IMR-90 (cell line): ENCODE results near the gene WIPF1. TPM values are rescaled to one million over a fixed set of nuclear protein-coding genes. Genes with fewer than 3 reads are reported as not detected.

Source experiments
- ATAC-seq: fragments of 200-7000 bp; cut with Tn5 transposase; 2 replicates; pipeline ENCODE4 v1.9.1; 2020; ENCODE audit warnings: low read depth, mild to moderate bottlenecking, moderate library complexity
- BruUV-seq: library from RNA; stranded (reverse); fragments of 400-500 nt; replicated peaks from 2 replicates; lab custom pipeline; 2021; lab: Mats Ljungman, UMichigan
- CTCF ChIA-PET: fragments of 300-600 bp; formaldehyde crosslinking; extraction: SDS; loops from one replicate; lab custom pipeline; 2021; ENCODE audit warnings: antibody characterized with exemption; lab: Yijun Ruan, JAX
- POLR2A ChIA-PET: fragments of 300-600 bp; sonication (Branson Sonifier 250); formaldehyde crosslinking; loops from one replicate; lab custom pipeline; 2022; ENCODE audit warnings: antibody characterized with exemption; ENCODE audit not compliant: unreplicated experiment; lab: Charles Lee
- DNase-seq: peaks from one replicate; pipeline ENCODE4 v3.0.0; 2013
- H2AFZ ChIP-seq: replicated peaks from 2 replicates; pipeline ENCODE3; 2013; ENCODE audit warnings: low read length, mild to moderate bottlenecking; ENCODE audit not compliant: poor library complexity
- H2AK5ac ChIP-seq: 2 replicates; pipeline ENCODE4 v1.6.1; 2013; ENCODE audit warnings: low read depth, low read length, inconsistent platforms
- H2AK9ac ChIP-seq: replicated peaks from 2 replicates; pipeline ENCODE3; 2013; ENCODE audit warnings: mild to moderate bottlenecking, low read depth, low read length, moderate library complexity; ENCODE audit not compliant: poor library complexity
- H2BK120ac ChIP-seq: 2 replicates; pipeline ENCODE4 v1.6.1; 2013; ENCODE audit warnings: low read depth, low read length, inconsistent platforms
- H2BK15ac ChIP-seq: 3 replicates; pipeline ENCODE4 v1.6.1; 2013; ENCODE audit warnings: low read depth, low read length, inconsistent platforms
- H2BK20ac ChIP-seq: 2 replicates; pipeline ENCODE4 v1.6.1; 2013; ENCODE audit warnings: low read depth, mild to moderate bottlenecking, inconsistent platforms, low read length, moderate library complexity
- H2BK5ac ChIP-seq: 2 replicates; pipeline ENCODE4 v1.6.1; 2013; ENCODE audit warnings: mild to moderate bottlenecking, low read depth, low read length, inconsistent platforms; ENCODE audit not compliant: poor library complexity, severe bottlenecking
- H3K14ac ChIP-seq: replicated peaks from 2 replicates; pipeline ENCODE4 v1.6.1; 2013; ENCODE audit warnings: low read depth, low read length, inconsistent platforms
- H3K18ac ChIP-seq: 2 replicates; pipeline ENCODE4 v1.6.1; 2013; ENCODE audit warnings: low read depth, low read length, control low read depth
- H3K23ac ChIP-seq: 2 replicates; pipeline ENCODE4 v1.6.1; 2013; ENCODE audit warnings: low read depth, low read length, inconsistent platforms
- H3K27ac ChIP-seq: 2 replicates; pipeline ENCODE4 v1.5.1; 2013; ENCODE audit warnings: mild to moderate bottlenecking, control low read depth, low read length; ENCODE audit not compliant: insufficient read depth
- H3K27me3 ChIP-seq: 2 replicates; pipeline ENCODE4 v1.6.1; 2013; ENCODE audit warnings: low read length; ENCODE audit not compliant: control insufficient read depth, insufficient read depth
- H3K36me3 ChIP-seq: 2 replicates; pipeline ENCODE4 v1.6.1; 2013; ENCODE audit warnings: low read length, mixed read lengths; ENCODE audit not compliant: control insufficient read depth, insufficient read depth
- H3K4ac ChIP-seq: 2 replicates; pipeline ENCODE4 v1.6.1; 2013; ENCODE audit warnings: low read depth, low read length, inconsistent platforms
- H3K4me1 ChIP-seq: 2 replicates; pipeline ENCODE4 v1.6.1; 2013; ENCODE audit warnings: low read length, mixed read lengths; ENCODE audit not compliant: control insufficient read depth, insufficient read depth
- H3K4me2 ChIP-seq: 2 replicates; pipeline ENCODE4 v1.6.1; 2013; ENCODE audit warnings: low read depth, mild to moderate bottlenecking, control low read depth, low read length, moderate library complexity
- H3K4me3 ChIP-seq: 2 replicates; pipeline ENCODE4 v1.5.1; 2013; ENCODE audit warnings: low read depth, mild to moderate bottlenecking, control low read depth, low read length, moderate library complexity; ENCODE audit not compliant: insufficient read depth
- H3K56ac ChIP-seq: 2 replicates; pipeline ENCODE4 v1.6.1; 2013; ENCODE audit warnings: low read length, inconsistent platforms; ENCODE audit not compliant: insufficient read depth; ENCODE audit errors: extremely low read depth
- H3K79me1 ChIP-seq, 2 experiments: 2 replicates each; pipeline ENCODE4 v1.6.1; 2013; ENCODE audit warnings: low read length in 2 of 2, inconsistent platforms in 1 of 2, low read depth in 1 of 2
- H3K9ac ChIP-seq: 2 replicates; pipeline ENCODE4 v1.6.1; 2013; ENCODE audit warnings: low read depth, low read length, control low read depth
- H3K9me1 ChIP-seq: 2 replicates; pipeline ENCODE4 v1.6.1; 2013; ENCODE audit warnings: low read length, inconsistent platforms; ENCODE audit not compliant: insufficient read depth
- H3K9me3 ChIP-seq: 2 replicates; pipeline ENCODE4 v1.6.1; 2013; ENCODE audit warnings: low read length; ENCODE audit not compliant: control insufficient read depth, insufficient read depth
- H4K20me1 ChIP-seq: 2 replicates; pipeline ENCODE4 v1.6.1; 2013; ENCODE audit warnings: low read length, inconsistent platforms; ENCODE audit not compliant: insufficient read depth
- H4K5ac ChIP-seq: 2 replicates; pipeline ENCODE4 v1.6.1; 2013; ENCODE audit warnings: mild to moderate bottlenecking, low read depth, low read length, control low read depth
- H4K8ac ChIP-seq, 2 experiments: 2 replicates each; pipeline ENCODE4 v1.6.1; 2013; ENCODE audit warnings: low read depth in 2 of 2, low read length in 2 of 2, control low read depth in 1 of 2, inconsistent platforms in 1 of 2
- H4K91ac ChIP-seq: 2 replicates; pipeline ENCODE4 v1.6.1; 2013; ENCODE audit warnings: low read depth, low read length, inconsistent platforms; ENCODE audit not compliant: insufficient read depth
- BHLHE40 ChIP-seq: fragments of 150-350 bp; IDR thresholded peaks from 2 replicates; pipeline ENCODE4 v1.6.1; 2016; ENCODE audit warnings: mild to moderate bottlenecking, low read depth, low read length
- CEBPB ChIP-seq: IDR thresholded peaks from 2 replicates; pipeline ENCODE4 v1.6.1; 2012; ENCODE audit warnings: low read depth, low read length, improper control_type of control experiment
- CTCF ChIP-seq: conservative IDR thresholded peaks from 2 replicates; pipeline ENCODE4 v1.5.1; 2012; ENCODE audit warnings: mild to moderate bottlenecking, low read depth, low read length, improper control_type of control experiment
- ELK1 ChIP-seq: fragments of 150-350 bp; IDR thresholded peaks from 2 replicates; pipeline ENCODE4 v1.6.1; 2016; ENCODE audit warnings: low read depth, mild to moderate bottlenecking, low read length, moderate library complexity, borderline replicate concordance
- FOS ChIP-seq: fragments of 150-350 bp; IDR thresholded peaks from 2 replicates; pipeline ENCODE4 v1.6.1; 2016; ENCODE audit warnings: low read depth, low read length
- MAFK ChIP-seq: IDR thresholded peaks from 2 replicates; pipeline ENCODE4 v1.6.1; 2012; ENCODE audit warnings: low read depth, low read length, improper control_type of control experiment
- MAZ ChIP-seq: IDR thresholded peaks from 2 replicates; pipeline ENCODE4 v1.6.1; 2012; ENCODE audit warnings: low read depth, mild to moderate bottlenecking, low read length, improper control_type of control experiment, moderate library complexity, borderline replicate concordance
- MXI1 ChIP-seq: IDR thresholded peaks from 2 replicates; pipeline ENCODE4 v1.6.1; 2012; ENCODE audit warnings: low read depth, mild to moderate bottlenecking, low read length, moderate library complexity, borderline replicate concordance
- NFE2L2 ChIP-seq: fragments of 150-350 bp; IDR thresholded peaks from 2 replicates; pipeline ENCODE4 v1.6.1; 2016; ENCODE audit warnings: low read depth, mild to moderate bottlenecking, low read length
- POLR2A ChIP-seq: IDR thresholded peaks from 2 replicates; pipeline ENCODE4 v1.6.1; 2012; ENCODE audit warnings: mild to moderate bottlenecking, low read depth, low read length
- RAD21 ChIP-seq: IDR thresholded peaks from 2 replicates; pipeline ENCODE4 v1.6.1; 2012; ENCODE audit warnings: low read length, improper control_type of control experiment
- RCOR1 ChIP-seq: IDR thresholded peaks from 2 replicates; pipeline ENCODE4 v1.6.1; 2012; ENCODE audit warnings: mild to moderate bottlenecking, low read length, improper control_type of control experiment; ENCODE audit not compliant: insufficient replicate concordance
- RFX5 ChIP-seq: IDR thresholded peaks from 2 replicates; pipeline ENCODE4 v1.8.0; 2012; ENCODE audit warnings: low read depth, mild to moderate bottlenecking, low read length, moderate library complexity
- SMC3 ChIP-seq: fragments of 150-350 bp; IDR thresholded peaks from 2 replicates; pipeline ENCODE4 v1.6.1; 2016; ENCODE audit warnings: low read depth, mild to moderate bottlenecking, antibody characterized with exemption, low read length, moderate library complexity
- USF2 ChIP-seq: fragments of 150-350 bp; IDR thresholded peaks from 2 replicates; pipeline ENCODE4 v1.6.1; 2017; ENCODE audit warnings: mild to moderate bottlenecking, antibody characterized with exemption, low read length, low read depth
- WGBS, 2 experiments: methylation state at CpG; one replicate each; pipeline versions ENCODE4 v1.1.5 to v1.1.7; 2013; ENCODE audit warnings: missing lambda C conversion rate in 2 of 2; ENCODE audit not compliant: insufficient read length in 1 of 2; ENCODE audit errors: extremely low coverage in 2 of 2; 5-methylcytosine and 5-hydroxymethylcytosine counted together
- dilution Hi-C: fragments of 300-500 bp; cut with HindIII; formaldehyde crosslinking; loops from one replicate; pipeline ENCODE4 v1.14.3; 2018; ENCODE audit warnings: low sequenced_read_pairs; ENCODE audit not compliant: unreplicated experiment
- in situ Hi-C: fragments of 300-500 bp; cut with MboI; formaldehyde crosslinking; loops from 3 replicates; pipeline ENCODE4 v1.14.3; 2019; ENCODE audit warnings: low sequenced_read_pairs, inconsistent platforms, mixed read lengths
- intact Hi-C: fragments of 100-400 bp; cut with micrococcal nuclease; formaldehyde crosslinking; loops from 2 replicates; pipeline ENCODE4 v1.10.0; 2022
- polyA plus RNA-seq, 3 experiments: library from polyadenylated mRNA; depleted of rRNA; stranded (reverse); fragments of >200 nt; gene quantifications; 2 replicates each; pipeline ENCODE4 v1.2.3, GENCODE V29; 2012; ENCODE audit warnings: low replicate concordance in 1 of 3
- total RNA-seq: library from RNA; depleted of rRNA; stranded (reverse); fragments of >200 nt; gene quantifications from 2 replicates; pipeline ENCODE4 v1.2.3, GENCODE V29; 2012

The WIPF1 gene
- total and polyA plus RNA-seq, 2 of the 4 experiments (the other 2 are of a cell fraction) = 2.7 to 13.5 TPM

GRCh38 chr2:174602745-174603144, 5.1 kb upstream of the WIPF1 start:
- ChIA-PET CTCF (interaction anchor here (1.0 to 1.5 kb wide), 3 partner anchors 9 to 79 kb away, joined by 3 to 6 read pairs (median 4); no protein-coding TSS in a partner anchor), POLR2A (no interaction called here)
- BruUV-seq = no TSS peak
- H2BK20ac ChIP-seq = no peak overlapping the region
- dilution Hi-C loops = no loop called here
- H2AFZ ChIP-seq = no peak overlapping the region
- H3K4me2 ChIP-seq = no peak overlapping the region
- H3K36me3 ChIP-seq = no peaks in the 10 kb centered on the region
- peak overlapping the region; percentile 3; the same call in 1 of the 2 replicates for H2AK5ac ChIP-seq
- H3K23ac ChIP-seq = no peak overlapping the region
- H3K79me1 ChIP-seq = peaks cover 10 to 22% of the 10 kb centered on the region in 2 experiments; a peak in 3 of 4 replicates
- intact Hi-C loops = loop anchor here (2.0 kb wide), 1 partner anchor 140 kb away; no protein-coding TSS in a partner anchor
- peaks cover 4% of the 10 kb centered on the region; the same call in 1 of the 2 replicates for H4K20me1 ChIP-seq
- no peak overlapping the region for H4K91ac ChIP-seq
- no peak overlapping the region for H2AK9ac ChIP-seq
- TF ChIP-seq USF2 (no peak), MXI1 (no peak), RAD21 (no peak), CTCF (no peak), POLR2A (no peak), SMC3 (no peak), MAZ (no peak), FOS (no peak), BHLHE40 (no peak), ELK1 (no peak), RFX5 (no peak), RCOR1 (no peak), MAFK (no peak), CEBPB (no peak), NFE2L2 (no peak)
- no peak overlapping the region for H3K56ac ChIP-seq
- H4K5ac ChIP-seq = no peak overlapping the region
- H3K9me1 ChIP-seq = peaks cover 11% of the 10 kb centered on the region
- no peak overlapping the region for H3K4ac ChIP-seq
- no peak overlapping the region for H4K8ac ChIP-seq
- H2BK15ac ChIP-seq = no peak overlapping the region
- in situ Hi-C loops = no loop called here
- H3K4me1 ChIP-seq = peaks cover 5% of the 10 kb centered on the region
- H3K9me3 ChIP-seq = no peaks in the 10 kb centered on the region
- no peak overlapping the region for H2BK5ac ChIP-seq
- no peak overlapping the region for H2BK120ac ChIP-seq
- 0 out of 2 replicates have a peak overlapping the region, but pooled peaks have one; percentile 26 for H3K14ac ChIP-seq
- H3K27ac ChIP-seq = no peak overlapping the region
- no peak overlapping the region for H3K18ac ChIP-seq
- no CpG with 5 or more reads among the region's 3 CpGs for WGBS, 2 experiments
- no peak overlapping the region for H3K9ac ChIP-seq
- DNase-seq (no peak), ATAC-seq (no peak)
- H3K27me3 ChIP-seq = no peaks in the 10 kb centered on the region
- no peak overlapping the region for H3K4me3 ChIP-seq
